Activated CD8-positive, alpha-beta memory T cell treated with anti-CD3 and anti-CD28 coated beads, Interleukin-2, amount 50 U/mL, for 4 hours (primary cell): ENCODE data around the gene DMWD.

Source experiments
- DNase-seq: peaks from one replicate; pipeline ENCODE4 v3.0.0-alpha.2; 2020

Gene DMWD

DNA sequence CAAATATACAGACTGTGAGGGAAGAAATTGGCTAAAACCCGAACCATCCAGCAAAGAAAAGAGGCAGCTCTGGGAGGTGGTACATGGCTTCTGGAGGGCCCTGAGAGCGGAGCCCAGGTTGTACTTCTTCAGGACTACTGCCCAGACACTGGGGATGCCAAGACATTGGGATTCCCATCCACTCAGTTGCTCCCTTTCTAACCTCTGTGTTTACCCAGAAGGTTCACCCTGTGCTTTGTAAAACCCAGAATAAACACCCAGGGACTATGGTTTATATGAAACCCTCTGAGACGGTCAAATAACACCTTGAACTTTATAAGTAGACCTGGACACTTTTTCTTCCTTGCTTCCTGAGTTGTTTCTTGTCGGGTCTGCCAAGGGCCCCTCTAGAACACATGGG lies 49.7 kb downstream of the DMWD start:
- DNase-seq = no peak

DNA sequence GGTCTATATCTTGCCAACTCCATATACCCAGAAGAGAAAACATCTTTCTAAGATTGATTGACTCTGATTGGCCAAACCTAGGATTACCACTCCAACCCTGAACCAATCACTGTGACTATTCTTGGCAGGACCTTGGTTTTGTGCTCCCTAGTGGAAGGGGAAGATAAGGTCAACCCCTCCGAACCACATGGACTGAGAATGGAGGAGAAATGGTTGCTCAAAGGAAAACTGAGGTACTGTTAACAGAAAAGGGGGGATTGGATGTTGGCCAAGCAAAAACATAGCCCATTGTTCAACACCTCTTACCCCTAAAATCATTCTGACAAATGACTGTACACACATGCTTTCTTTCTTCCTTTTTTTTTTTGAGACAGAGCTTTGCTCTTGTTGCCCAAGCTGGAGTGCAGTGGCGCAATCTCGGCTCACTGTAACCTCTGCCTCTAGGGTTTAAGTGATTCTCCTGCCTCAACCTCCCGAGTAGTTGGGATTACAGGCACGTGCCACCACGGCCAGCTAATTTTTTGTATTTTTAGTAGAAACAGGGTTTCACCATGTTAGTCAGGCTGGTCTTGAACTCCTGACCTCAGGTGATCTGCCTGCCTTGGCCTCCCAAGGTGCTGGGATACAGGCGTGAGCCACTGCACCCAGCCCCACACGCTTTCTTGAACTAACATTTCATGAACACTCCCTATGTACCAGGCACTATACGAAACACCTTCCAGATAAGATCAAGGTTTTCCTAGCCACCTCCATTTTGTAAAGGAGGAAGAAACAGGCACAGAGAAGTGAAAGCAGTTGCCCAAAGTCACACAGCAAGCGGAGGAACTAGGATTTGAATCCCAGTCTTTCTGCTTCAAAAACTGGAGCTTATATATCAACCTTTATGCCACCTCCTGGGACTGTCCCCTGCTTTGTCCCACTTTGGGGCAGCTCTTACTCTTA lies 52.9 kb downstream of the DMWD start:
- no peak for DNase-seq

DNA sequence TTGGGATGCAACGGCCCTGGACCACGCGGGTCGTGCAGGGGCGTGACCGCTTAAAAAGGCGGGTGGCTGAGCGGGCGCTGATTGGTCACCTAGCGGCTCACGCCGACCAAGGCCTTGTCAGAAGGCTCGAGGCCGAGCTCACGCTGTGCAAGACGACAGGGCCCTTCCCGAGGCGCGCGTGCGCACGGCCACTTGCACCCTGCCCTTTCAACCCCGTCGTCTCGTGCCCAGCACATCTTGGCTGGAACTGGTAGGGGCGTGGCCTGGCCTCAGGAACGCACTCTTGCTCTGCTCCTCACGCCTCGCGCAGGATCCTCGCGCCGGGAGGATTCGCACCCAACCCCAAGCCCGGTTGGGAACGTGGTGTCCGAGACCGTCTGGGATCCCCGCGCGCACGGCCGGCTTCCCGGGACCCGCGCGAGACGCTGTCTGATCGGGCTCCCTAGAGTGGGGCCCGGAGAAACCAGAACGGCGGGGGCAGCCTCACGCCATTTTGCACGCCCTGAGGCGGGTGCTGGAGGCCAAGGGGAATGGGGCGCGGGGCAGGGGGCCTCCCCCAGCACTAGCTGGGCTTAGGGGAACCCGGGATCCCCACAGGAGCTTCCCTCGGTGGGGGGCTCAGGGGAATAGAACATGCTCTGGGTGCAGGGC lies 59.4 kb downstream of the DMWD start, which contains the start of gene MEIOSIN:
Gene MEIOSIN (plus strand): TSS at position 280 of the 651 bp plus-strand sequence. CDS start 1,938 bp downstream, outside the sequence.
- no peak for DNase-seq
